Thoracic aorta (tissue), 2 donors: Measurements from ENCODE around the gene RGR. TPM values are rescaled to one million over a fixed set of nuclear protein-coding genes. Genes with fewer than 3 reads are reported as not detected.
"Not testable (repeated sequence)": the region's sequence is repeated elsewhere in the genome, so short reads cannot be mapped to it uniquely, and the experiment has no call there.

Experiments used
- ATAC-seq: fragments of 150-250 bp; one replicate; pipeline ENCODE4 v1.8.0; 2017; ENCODE audit warnings: low read depth; ENCODE audit not compliant: insufficient number of reproducible peaks, low FRiP score
- DNase-seq: peaks from one replicate; pipeline ENCODE4 v3.0.0-alpha.2; 2020; ENCODE audit warnings: low spot score
- H3K27ac ChIP-seq, 2 donors: fragments of 200-600 bp; sonication (generic); 1 replicate in 1 of 2; 2 replicates in 1 of 2; pipeline ENCODE4 v1.5.1; 2016; ENCODE audit warnings: mild to moderate bottlenecking in 2 of 2, moderate library complexity in 2 of 2
- H3K27me3 ChIP-seq: fragments of 200-600 bp; sonication (generic); replicated peaks from 2 replicates; pipeline ENCODE4 v1.6.0; 2016; ENCODE audit warnings: mild to moderate bottlenecking; ENCODE audit not compliant: insufficient read depth
- H3K36me3 ChIP-seq: fragments of 200-600 bp; sonication (generic); one replicate; pipeline ENCODE4 v1.5.1; 2016
- H3K4me1 ChIP-seq, 2 donors: fragments of 200-600 bp; sonication (generic); 1 replicate in 1 of 2; 2 replicates in 1 of 2; pipeline versions ENCODE4 v1.5.1 to v1.6.0; 2016; ENCODE audit warnings: low read depth in 2 of 2, mild to moderate bottlenecking in 1 of 2; ENCODE audit not compliant: control insufficient read depth in 1 of 2
- H3K4me3 ChIP-seq: fragments of 200-600 bp; sonication (generic); 2 replicates; pipeline ENCODE4 v1.5.1; 2016; ENCODE audit warnings: mild to moderate bottlenecking
- H3K9me3 ChIP-seq: fragments of 200-600 bp; sonication (generic); 2 replicates; pipeline ENCODE4 v1.5.1; 2016
- total RNA-seq, 2 donors: library from RNA; depleted of rRNA; stranded (reverse); fragments of >200 nt; gene quantifications; one replicate each; pipeline versions ENCODE4 v1.1.0 to v1.2.3, GENCODE V29; 2016
- TF ChIP-seq, protein P1 (sequence below): fragments of 200-600 bp; sonication (generic); IDR thresholded peaks from one replicate; pipeline ENCODE4 v1.5.1; 2019; ENCODE audit warnings: antibody characterized with exemption

RGR gene
- total RNA-seq, 2 donors from 2014 or later: not detected

DNA sequence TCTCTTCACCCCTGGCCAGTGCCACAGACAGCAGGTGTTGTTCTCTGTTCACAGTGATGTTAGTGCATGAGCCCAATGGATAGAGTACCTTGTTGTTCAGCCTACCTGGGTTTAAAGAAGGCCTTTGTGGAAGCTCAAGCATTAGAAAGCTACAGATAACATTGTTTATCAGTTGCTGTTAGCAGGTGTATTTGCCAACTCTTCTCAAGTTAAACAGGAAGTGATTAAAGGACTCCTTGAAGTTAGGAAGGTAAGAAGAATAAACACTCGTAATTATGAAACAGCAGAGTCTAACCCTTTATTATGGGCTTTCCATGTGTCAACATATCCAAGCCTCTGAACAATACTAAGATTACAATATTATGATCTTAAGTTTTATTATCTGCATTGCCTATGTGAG lies 25.9 kb downstream of the RGR start:
- TF ChIP-seq, protein P1, sequence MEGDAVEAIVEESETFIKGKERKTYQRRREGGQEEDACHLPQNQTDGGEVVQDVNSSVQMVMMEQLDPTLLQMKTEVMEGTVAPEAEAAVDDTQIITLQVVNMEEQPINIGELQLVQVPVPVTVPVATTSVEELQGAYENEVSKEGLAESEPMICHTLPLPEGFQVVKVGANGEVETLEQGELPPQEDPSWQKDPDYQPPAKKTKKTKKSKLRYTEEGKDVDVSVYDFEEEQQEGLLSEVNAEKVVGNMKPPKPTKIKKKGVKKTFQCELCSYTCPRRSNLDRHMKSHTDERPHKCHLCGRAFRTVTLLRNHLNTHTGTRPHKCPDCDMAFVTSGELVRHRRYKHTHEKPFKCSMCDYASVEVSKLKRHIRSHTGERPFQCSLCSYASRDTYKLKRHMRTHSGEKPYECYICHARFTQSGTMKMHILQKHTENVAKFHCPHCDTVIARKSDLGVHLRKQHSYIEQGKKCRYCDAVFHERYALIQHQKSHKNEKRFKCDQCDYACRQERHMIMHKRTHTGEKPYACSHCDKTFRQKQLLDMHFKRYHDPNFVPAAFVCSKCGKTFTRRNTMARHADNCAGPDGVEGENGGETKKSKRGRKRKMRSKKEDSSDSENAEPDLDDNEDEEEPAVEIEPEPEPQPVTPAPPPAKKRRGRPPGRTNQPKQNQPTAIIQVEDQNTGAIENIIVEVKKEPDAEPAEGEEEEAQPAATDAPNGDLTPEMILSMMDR: no peak
- no peaks in the 10 kb centered on the region for H3K36me3 ChIP-seq
- H3K4me1 ChIP-seq: no peaks in the 10 kb centered on the region
- H3K27ac ChIP-seq: no peak overlapping the region
- H3K4me3 ChIP-seq: no peak overlapping the region
- no peaks in the 10 kb centered on the region for H3K9me3 ChIP-seq
- no peaks in the 10 kb centered on the region for H3K27me3 ChIP-seq
- DNase-seq (no peak), ATAC-seq (no peak)

DNA sequence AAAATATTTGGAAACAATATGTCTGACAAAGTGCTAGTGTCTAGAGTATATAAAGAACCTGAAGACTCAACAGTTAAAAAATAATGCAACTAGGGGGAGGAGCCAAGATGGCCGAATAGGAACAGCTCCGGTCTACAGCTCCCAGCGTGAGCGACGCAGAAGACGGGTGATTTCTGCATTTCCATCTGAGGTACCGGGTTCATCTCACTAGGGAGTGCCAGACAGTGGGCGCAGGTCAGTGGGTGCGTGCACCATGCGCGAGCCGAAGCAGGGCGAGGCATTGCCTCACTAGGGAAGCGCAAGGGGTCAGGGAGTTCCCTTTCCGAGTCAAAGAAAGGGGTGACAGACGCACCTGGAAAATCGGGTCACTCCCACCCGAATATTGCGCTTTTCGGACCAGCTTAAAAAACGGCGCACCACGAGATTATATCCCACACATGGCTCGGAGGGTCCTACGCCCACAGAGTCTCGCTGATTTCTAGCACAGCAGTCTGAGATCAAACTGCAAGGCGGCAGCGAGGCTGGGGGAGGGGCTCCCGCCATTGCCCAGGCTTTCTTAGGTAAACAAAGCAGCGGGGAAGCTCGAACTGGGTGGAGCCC lies 35.1 kb downstream of the RGR start:
- not testable (repeated sequence) for H3K4me3 ChIP-seq, H3K27ac ChIP-seq, H3K36me3 ChIP-seq, H3K4me1 ChIP-seq, ATAC-seq, H3K27me3 ChIP-seq, DNase-seq, H3K9me3 ChIP-seq

DNA sequence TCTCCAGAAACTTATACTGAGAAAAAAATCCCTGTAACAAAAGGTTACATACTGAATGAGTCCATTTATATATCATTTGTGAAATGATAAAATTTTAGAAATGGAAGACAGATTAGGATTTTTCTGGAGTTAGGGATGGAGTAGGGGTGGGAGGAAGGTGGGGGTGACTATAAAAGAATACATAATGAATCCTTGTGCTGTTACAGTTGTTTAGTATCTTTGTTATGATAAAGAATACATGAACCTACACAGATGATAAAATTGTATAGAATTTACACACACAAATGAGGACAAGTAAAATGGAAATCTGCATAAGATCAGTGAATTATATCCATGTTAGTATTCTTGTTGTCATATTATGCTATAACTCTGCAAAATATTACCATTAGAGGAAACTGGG lies 41.8 kb downstream of the RGR start:
- DNase-seq (no peak), ATAC-seq (no peak)
- Histone ChIP-seq H3K9me3 (no peaks in the 10 kb centered on the region), H3K27me3 (no peaks in the 10 kb centered on the region), H3K4me1 (no peaks in the 10 kb centered on the region), H3K4me3 (no peak overlapping the region), H3K27ac (no peak overlapping the region), H3K36me3 (no peaks in the 10 kb centered on the region)
- TF ChIP-seq, protein P1: no peak

DNA sequence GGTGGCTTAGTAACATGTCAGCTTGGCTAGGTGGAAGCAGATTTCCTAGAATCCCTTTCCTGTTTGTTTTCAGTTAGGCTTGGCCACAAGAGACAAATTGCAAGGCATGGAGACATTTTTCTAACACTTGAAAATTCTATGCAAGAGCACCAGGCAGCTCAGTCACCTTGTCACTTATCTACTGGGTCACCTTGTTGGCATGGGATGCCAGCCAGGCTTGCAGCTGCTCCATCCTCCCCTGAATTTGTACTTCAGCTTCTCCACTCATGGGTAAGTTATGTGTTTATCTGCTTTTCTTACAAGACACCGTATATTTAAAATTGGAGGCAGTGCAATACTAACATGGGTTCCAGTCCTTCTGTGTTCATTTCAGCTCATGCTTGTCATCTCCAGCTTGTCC lies 43.3 kb downstream of the RGR start:
- ATAC-seq (no peak), DNase-seq (no peak)
- TF ChIP-seq, protein P1: no peak
- Histone ChIP-seq H3K4me1 (no peaks in the 10 kb centered on the region), H3K27ac (no peak overlapping the region), H3K27me3 (no peaks in the 10 kb centered on the region), H3K9me3 (no peaks in the 10 kb centered on the region), H3K36me3 (no peaks in the 10 kb centered on the region), H3K4me3 (no peak overlapping the region)

DNA sequence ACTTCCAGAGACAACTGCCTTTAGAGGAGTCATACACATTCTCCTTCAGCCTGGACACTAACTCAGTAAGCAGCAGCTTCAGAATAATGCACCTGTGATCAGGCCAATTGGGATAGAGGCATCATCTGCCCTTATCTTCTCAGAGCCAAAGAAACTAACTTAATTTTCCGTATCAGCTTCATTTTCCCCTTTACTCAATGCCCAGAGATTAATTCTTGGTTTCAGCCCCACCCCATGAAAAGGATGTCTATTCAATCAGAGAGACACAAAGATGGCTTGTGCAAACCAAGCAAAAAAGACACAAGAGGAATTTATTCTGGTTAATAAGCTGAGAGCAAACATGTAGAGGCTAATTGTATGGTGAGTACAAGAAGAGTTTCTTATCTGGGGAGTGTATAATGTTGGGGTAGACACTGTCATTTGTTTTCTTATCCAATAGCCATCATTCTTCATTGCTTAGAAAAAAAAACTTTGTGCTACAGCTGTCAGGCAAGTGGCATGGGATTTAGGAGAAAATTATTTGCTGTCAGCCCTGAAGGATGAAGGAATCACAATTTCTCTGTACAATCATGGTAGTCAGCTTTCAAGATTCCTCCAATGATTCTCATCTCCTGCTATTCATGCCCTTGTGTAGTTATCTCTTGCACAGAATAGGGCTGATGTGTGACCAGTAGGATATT lies 44.8 kb downstream of the RGR start:
- Histone ChIP-seq H3K27ac (no peak overlapping the region), H3K36me3 (no peaks in the 10 kb centered on the region), H3K4me1 (peaks cover 0 to 6% of the 10 kb centered on the region in 2 donors), H3K4me3 (no peak overlapping the region), H3K9me3 (no peaks in the 10 kb centered on the region), H3K27me3 (no peaks in the 10 kb centered on the region)
- ATAC-seq: no peak
- DNase-seq: no peak
- TF ChIP-seq, protein P1: no peak

DNA sequence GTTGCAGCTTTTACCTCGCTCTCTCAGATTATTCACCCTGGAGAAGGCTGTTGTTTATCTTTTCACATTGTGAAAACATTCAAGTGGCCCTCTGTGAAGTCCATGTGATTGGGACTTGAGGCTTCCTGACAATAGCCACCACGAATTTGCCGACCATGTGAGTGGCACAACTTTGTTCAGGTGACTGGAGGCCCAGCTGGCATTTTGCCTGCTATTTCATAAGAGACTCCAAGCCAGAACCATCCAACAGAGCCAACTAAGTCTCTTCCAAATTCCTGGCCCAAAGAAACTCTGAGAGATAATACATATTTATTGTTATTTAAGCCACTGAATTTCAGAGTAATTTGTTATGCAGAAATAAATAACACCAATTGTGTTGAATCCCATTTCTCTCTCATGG lies 45.4 kb downstream of the RGR start:
- DNase-seq (no peak), ATAC-seq (no peak)
- Histone ChIP-seq H3K9me3 (no peaks in the 10 kb centered on the region), H3K27ac (no peak overlapping the region), H3K4me1 (peaks cover 2 to 11% of the 10 kb centered on the region in 2 donors), H3K27me3 (no peaks in the 10 kb centered on the region), H3K36me3 (no peaks in the 10 kb centered on the region), H3K4me3 (no peak overlapping the region)
- TF ChIP-seq, protein P1: no peak
